GM23248 (cell line): Measurements from ENCODE around the gene POU3F3.

Source experiments
- EZH2 ChIP-seq: fragments of 200-600 bp; sonication (generic); IDR thresholded peaks from 2 replicates; pipeline ENCODE4 v1.6.1; 2018; ENCODE audit warnings: antibody characterized with exemption, mild to moderate bottlenecking; ENCODE audit not compliant: insufficient read depth, poor library complexity, severe bottlenecking
- EZH2phosphoT487 ChIP-seq: fragments of 200-600 bp; sonication (generic); IDR thresholded peaks from 2 replicates; pipeline ENCODE4 v1.6.1; 2018; ENCODE audit warnings: antibody characterized with exemption, moderate library complexity, mild to moderate bottlenecking, low read depth; ENCODE audit not compliant: insufficient read depth

DNA sequence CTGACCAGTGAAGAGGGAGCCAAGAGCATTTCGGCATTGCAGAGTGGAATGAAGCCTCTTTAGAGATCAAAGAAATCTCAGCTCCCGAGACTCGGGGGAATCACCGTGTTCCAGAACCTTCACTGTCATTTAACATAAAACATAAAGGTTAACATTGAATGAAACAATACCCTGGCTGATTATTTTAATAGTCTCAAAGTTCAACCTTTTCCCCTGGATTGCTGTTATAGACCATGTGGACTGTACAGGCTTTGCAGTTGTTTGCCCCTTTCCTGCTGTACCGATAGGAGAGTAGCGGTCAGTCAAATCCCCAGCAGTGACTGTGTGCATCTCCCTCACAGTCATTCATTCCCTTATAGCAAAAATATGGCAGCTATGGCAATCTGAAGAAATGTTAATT is 48.4 kb downstream of the POU3F3 start:
- no peak for TF ChIP-seq EZH2
- TF ChIP-seq EZH2phosphoT487 = no peak
